A673 (cell line): Measurements from ENCODE around the gene NLGN1.

Experiments used
- EZH2 ChIP-seq: fragments of 200-600 bp; sonication (generic); IDR thresholded peaks from 2 replicates; pipeline ENCODE4 v1.6.1; 2017; ENCODE audit warnings: borderline replicate concordance, low read depth, mild to moderate bottlenecking, mixed read lengths, antibody characterized with exemption, low read length; ENCODE audit not compliant: poor library complexity, severe bottlenecking
- TF ChIP-seq, protein P1 (sequence below): fragments of 300-800, 200-600 bp; sonication (generic); conservative IDR thresholded peaks from 2 replicates; pipeline ENCODE4 v1.5.1; 2017; ENCODE audit warnings: low read depth, mild to moderate bottlenecking, antibody characterized with exemption, low read length, moderate library complexity, mixed read lengths

DNA sequence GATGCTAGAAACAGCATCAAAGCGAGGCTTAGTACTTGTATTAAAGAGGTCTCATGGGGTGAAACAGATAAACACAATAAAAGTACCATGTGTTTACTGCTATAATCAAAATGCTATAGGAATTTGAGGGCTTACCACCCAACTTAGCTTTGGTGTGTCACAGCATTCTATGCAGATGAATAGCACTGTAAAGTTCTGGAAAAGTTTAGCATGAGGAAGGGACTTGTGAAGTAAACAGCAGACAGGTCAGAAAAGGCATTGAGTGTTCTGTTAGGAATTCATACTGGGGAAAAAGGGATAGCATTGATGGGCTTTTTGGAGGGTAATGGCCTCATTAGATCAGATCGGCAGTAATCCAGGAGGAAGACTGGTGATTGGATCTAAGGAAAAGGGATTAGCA is 505.3 kb downstream of the NLGN1 start:
- TF ChIP-seq, protein P1, sequence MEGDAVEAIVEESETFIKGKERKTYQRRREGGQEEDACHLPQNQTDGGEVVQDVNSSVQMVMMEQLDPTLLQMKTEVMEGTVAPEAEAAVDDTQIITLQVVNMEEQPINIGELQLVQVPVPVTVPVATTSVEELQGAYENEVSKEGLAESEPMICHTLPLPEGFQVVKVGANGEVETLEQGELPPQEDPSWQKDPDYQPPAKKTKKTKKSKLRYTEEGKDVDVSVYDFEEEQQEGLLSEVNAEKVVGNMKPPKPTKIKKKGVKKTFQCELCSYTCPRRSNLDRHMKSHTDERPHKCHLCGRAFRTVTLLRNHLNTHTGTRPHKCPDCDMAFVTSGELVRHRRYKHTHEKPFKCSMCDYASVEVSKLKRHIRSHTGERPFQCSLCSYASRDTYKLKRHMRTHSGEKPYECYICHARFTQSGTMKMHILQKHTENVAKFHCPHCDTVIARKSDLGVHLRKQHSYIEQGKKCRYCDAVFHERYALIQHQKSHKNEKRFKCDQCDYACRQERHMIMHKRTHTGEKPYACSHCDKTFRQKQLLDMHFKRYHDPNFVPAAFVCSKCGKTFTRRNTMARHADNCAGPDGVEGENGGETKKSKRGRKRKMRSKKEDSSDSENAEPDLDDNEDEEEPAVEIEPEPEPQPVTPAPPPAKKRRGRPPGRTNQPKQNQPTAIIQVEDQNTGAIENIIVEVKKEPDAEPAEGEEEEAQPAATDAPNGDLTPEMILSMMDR: no peak
- no peak for TF ChIP-seq EZH2
